H1 (cell line): ENCODE measurements around the gene RGS9. TPM values are rescaled to one million over a fixed set of nuclear protein-coding genes. Genes with fewer than 3 reads are reported as not detected.

ENCODE experiments used
- CTCF ChIA-PET: fragments of 300-600 bp; sonication (Branson Sonifier 250); formaldehyde crosslinking; loops from one replicate; lab custom pipeline; 2021; ENCODE audit not compliant: partially characterized antibody; lab: Charles Lee
- POLR2A ChIA-PET: fragments of 300-600 bp; sonication (Branson Sonifier 250); formaldehyde crosslinking; loops from one replicate; lab custom pipeline; 2021; ENCODE audit warnings: inconsistent platforms; ENCODE audit not compliant: partially characterized antibody; lab: Charles Lee
- DNase-seq, 2 experiments: peaks; one replicate each; pipeline versions ENCODE4 v3.0.0 to v3.0.0-alpha.2; 2010 to 2022; ENCODE audit warnings: low spot score in 2 of 2, low read depth in 1 of 2, mixed read lengths in 1 of 2
- FAIRE-seq: peaks from 2 replicates; lab custom pipeline; 2011; peaks lifted over from hg19 to GRCh38; lab: Jason Lieb, UNC
- H2AFZ ChIP-seq: 2 replicates; pipeline ENCODE4 v1.8.1; 2012; ENCODE audit warnings: low read length, inconsistent platforms
- H2AK5ac ChIP-seq: 2 replicates; pipeline ENCODE4 v1.6.1; 2013; ENCODE audit warnings: low read depth, low read length
- H2BK120ac ChIP-seq: replicated peaks from 2 replicates; pipeline ENCODE3; 2013; ENCODE audit warnings: low read depth, low read length, inconsistent platforms
- H2BK12ac ChIP-seq: 2 replicates; pipeline ENCODE4 v1.6.1; 2013; ENCODE audit warnings: low read depth, low read length
- H2BK15ac ChIP-seq: 2 replicates; pipeline ENCODE4 v1.6.1; 2013; ENCODE audit warnings: low read length
- H2BK20ac ChIP-seq: 2 replicates; pipeline ENCODE4 v1.6.1; 2013; ENCODE audit warnings: low read length
- H2BK5ac ChIP-seq: 2 replicates; pipeline ENCODE4 v1.6.1; 2013; ENCODE audit warnings: low read depth, low read length
- H3K14ac ChIP-seq: 2 replicates; pipeline ENCODE4 v1.6.1; 2013; ENCODE audit warnings: inconsistent platforms; ENCODE audit not compliant: insufficient read length
- H3K18ac ChIP-seq: 2 replicates; pipeline ENCODE4 v1.6.1; 2013; ENCODE audit warnings: low read length; ENCODE audit errors: extremely low read depth
- H3K23ac ChIP-seq: 2 replicates; pipeline ENCODE4 v1.6.1; 2013; ENCODE audit warnings: inconsistent platforms; ENCODE audit not compliant: insufficient read length
- H3K23me2 ChIP-seq: 2 replicates; pipeline ENCODE4 v1.6.1; 2013; ENCODE audit warnings: low read depth, low read length
- H3K27ac ChIP-seq: 2 replicates; pipeline ENCODE4 v1.6.1; 2011; ENCODE audit warnings: low read depth, low read length, inconsistent platforms
- H3K27me3 ChIP-seq, 4 experiments: replicated peaks in 1 of 4; 1 replicate in 1 of 4; 2 replicates in 3 of 4; pipeline versions ENCODE4 v1.6.1 to v1.8.1; 2011 to 2013; ENCODE audit warnings: low read length in 3 of 4, mild to moderate bottlenecking in 3 of 4, inconsistent platforms in 2 of 4, mixed read lengths in 2 of 4, moderate library complexity in 1 of 4; ENCODE audit not compliant: control insufficient read depth in 3 of 4, insufficient read depth in 3 of 4; ENCODE audit errors: extremely low read depth in 1 of 4
- H3K36me3 ChIP-seq, 4 experiments: 2 replicates each; pipeline versions ENCODE4 v1.6.1 to v1.8.1; 2011 to 2013; ENCODE audit warnings: mild to moderate bottlenecking in 4 of 4, low read length in 3 of 4, moderate library complexity in 2 of 4, control low read depth in 1 of 4, inconsistent platforms in 1 of 4; ENCODE audit not compliant: insufficient read depth in 4 of 4, control insufficient read depth in 2 of 4
- H3K4ac ChIP-seq: replicated peaks from 2 replicates; pipeline ENCODE3; 2013; ENCODE audit warnings: low read length, low read depth, mixed read lengths, inconsistent platforms; ENCODE audit not compliant: insufficient read length
- H3K4me1 ChIP-seq, 4 experiments: replicated peaks in 1 of 4; 1 replicate in 1 of 4; 2 replicates in 3 of 4; pipeline versions ENCODE4 v1.6.1 to v1.8.1; 2011 to 2013; ENCODE audit warnings: low read length in 3 of 4, inconsistent platforms in 2 of 4, mixed read lengths in 1 of 4; ENCODE audit not compliant: insufficient read depth in 4 of 4, control insufficient read depth in 3 of 4
- H3K4me2 ChIP-seq, 2 experiments: 2 replicates each; pipeline versions ENCODE4 v1.6.1 to v1.8.1; 2011 to 2013; ENCODE audit warnings: low read depth in 2 of 2, low read length in 2 of 2, control low read depth in 1 of 2, inconsistent platforms in 1 of 2, mild to moderate bottlenecking in 1 of 2; ENCODE audit not compliant: insufficient read depth in 1 of 2
- H3K4me3 ChIP-seq, 4 experiments: fragments of 200-600, 300-600 bp in 1 of 4; sonication (generic), shearing (Covaris generic), sonication (Bioruptor Twin) in 1 of 4; 2 replicates each; pipeline versions ENCODE4 v1.5.1 to v1.8.1; 2011 to 2016; ENCODE audit warnings: low read length in 4 of 4, low read depth in 3 of 4, control low read depth in 2 of 4, inconsistent platforms in 2 of 4, mild to moderate bottlenecking in 2 of 4, mixed read lengths in 1 of 4, moderate library complexity in 1 of 4; ENCODE audit not compliant: insufficient read depth in 2 of 4; ENCODE audit errors: extremely low read depth in 1 of 4
- H3K56ac ChIP-seq: replicated peaks from 2 replicates; pipeline ENCODE3; 2013; ENCODE audit warnings: low read depth, mild to moderate bottlenecking, mixed read lengths, low read length, inconsistent platforms; ENCODE audit not compliant: insufficient read length
- H3K79me1 ChIP-seq: 2 replicates; pipeline ENCODE4 v1.6.1; 2013; ENCODE audit warnings: low read depth, low read length, control low read depth
- H3K79me2 ChIP-seq, 2 experiments: 2 replicates each; pipeline versions ENCODE4 v1.6.1 to v1.8.1; 2012 to 2013; ENCODE audit warnings: low read length in 2 of 2, mild to moderate bottlenecking in 2 of 2, inconsistent platforms in 1 of 2; ENCODE audit not compliant: insufficient read depth in 2 of 2, control insufficient read depth in 1 of 2
- H3K9ac ChIP-seq, 4 experiments: replicated peaks in 1 of 4; 1 replicate in 1 of 4; 2 replicates in 3 of 4; pipeline versions ENCODE4 v1.6.1 to v1.8.1; 2011 to 2013; ENCODE audit warnings: low read depth in 3 of 4, low read length in 3 of 4, control low read depth in 2 of 4, mild to moderate bottlenecking in 2 of 4, moderate library complexity in 2 of 4, inconsistent platforms in 1 of 4; ENCODE audit errors: extremely low read depth in 1 of 4
- H3K9me3 ChIP-seq, 2 experiments: 2 replicates each; pipeline versions ENCODE4 v1.6.1 to v1.8.1; 2012 to 2013; ENCODE audit warnings: mild to moderate bottlenecking in 2 of 2, moderate library complexity in 2 of 2, control low read depth in 1 of 2, inconsistent platforms in 1 of 2, low read depth in 1 of 2, low read length in 1 of 2, mixed read lengths in 1 of 2; ENCODE audit not compliant: insufficient read depth in 2 of 2
- H4K20me1 ChIP-seq, 2 experiments: replicated peaks in 1 of 2; 2 replicates each; pipeline versions ENCODE3 to v1.8.1; 2011 to 2013; ENCODE audit warnings: inconsistent platforms in 2 of 2, low read length in 2 of 2, mild to moderate bottlenecking in 1 of 2; ENCODE audit not compliant: insufficient read depth in 2 of 2, control insufficient read depth in 1 of 2
- H4K5ac ChIP-seq: 2 replicates; pipeline ENCODE4 v1.6.1; 2013; ENCODE audit warnings: low read length, low read depth, mixed read lengths, inconsistent platforms; ENCODE audit not compliant: insufficient read length
- H4K8ac ChIP-seq: 2 replicates; pipeline ENCODE4 v1.8.0; 2013; ENCODE audit warnings: mild to moderate bottlenecking, moderate library complexity, low read length, inconsistent platforms; ENCODE audit not compliant: insufficient read depth; ENCODE audit errors: extremely low read depth
- H4K91ac ChIP-seq: replicated peaks from 2 replicates; pipeline ENCODE3; 2013; ENCODE audit warnings: low read length, mixed read lengths, inconsistent platforms; ENCODE audit not compliant: insufficient read length
- FOSL1 ChIP-seq: IDR thresholded peaks from 2 replicates; pipeline ENCODE4 v1.6.1; 2011; ENCODE audit warnings: mild to moderate bottlenecking, low read depth, low read length, moderate library complexity; ENCODE audit not compliant: insufficient read depth
- HDAC6 ChIP-seq: IDR thresholded peaks from one replicate; pipeline ENCODE4 v1.7.1; 2012; ENCODE audit warnings: low read depth, mild to moderate bottlenecking, inconsistent platforms, low read length, moderate library complexity
- MAX ChIP-seq: IDR thresholded peaks from 2 replicates; pipeline ENCODE4 v1.6.1; 2012; ENCODE audit warnings: inconsistent platforms
- RAD21 ChIP-seq, 2 experiments: IDR thresholded peaks in 1 of 2; conservative IDR thresholded peaks in 1 of 2; 2 replicates each; pipeline ENCODE4 v1.6.1; 2011; ENCODE audit warnings: low read depth in 2 of 2, low read length in 2 of 2, improper control_type of control experiment in 1 of 2, inconsistent platforms in 1 of 2, mild to moderate bottlenecking in 1 of 2, moderate library complexity in 1 of 2
- RXRA ChIP-seq: IDR thresholded peaks from 2 replicates; pipeline ENCODE4 v1.6.1; 2011; ENCODE audit warnings: low read depth, mild to moderate bottlenecking, low read length, moderate library complexity; ENCODE audit not compliant: insufficient read depth
- USF2 ChIP-seq: IDR thresholded peaks from 2 replicates; pipeline ENCODE4 v1.6.1; 2011; ENCODE audit warnings: low read length, improper control_type of control experiment
- WGBS, 2 experiments: shearing (Covaris generic) in 1 of 2; methylation state at CpG; one replicate each; pipeline versions ENCODE4 v1.1.6 to v1.1.7; 2013 to 2015; ENCODE audit warnings: low lambda C conversion rate in 2 of 2, mixed read lengths in 2 of 2, inconsistent platforms in 1 of 2, low coverage in 1 of 2, missing lambda C conversion rate in 1 of 2; ENCODE audit not compliant: insufficient replicate concordance in 2 of 2, insufficient coverage in 1 of 2, insufficient read length in 1 of 2; ENCODE audit errors: extremely low coverage in 1 of 2, missing lambda C conversion rate in 1 of 2; 5-methylcytosine and 5-hydroxymethylcytosine counted together
- polyA plus RNA-seq, 7 experiments: library from polyadenylated mRNA; depleted of rRNA in 3 of 7; stranded (reverse) in 5 of 7; unstranded in 2 of 7; fragments of >200 nt in 5 of 7; fragments of 200-250 nt in 2 of 7; gene quantifications; 1 replicate in 5 of 7; 2 replicates in 1 of 7; 4 replicates in 1 of 7; pipeline versions ENCODE4 v1.2.1 to v1.2.3, GENCODE V29; 2011 to 2013; ENCODE audit warnings: missing spikeins in 2 of 7, mixed read lengths in 2 of 7
- total RNA-seq: library from RNA; stranded (reverse); fragmentation: NEBNext Ultra II Directional; extraction: Animal tissue kit (Norgen Biotek cat#: 25700); gene quantifications from 2 replicates; pipeline ENCODE4 v1.2.1, GENCODE V29; 2021

The RGS9 gene
- total and polyA plus RNA-seq, 2 of the 8 experiments (the other 6 are each of a cell fraction or from before 2014, with no cell fraction given) = 8.9 to 20.5 TPM

- no peaks in the 10 kb centered on the region for H3K9me3 ChIP-seq
- POLR2A ChIA-PET = interaction anchor here (1.2 kb wide), 1 partner anchor 29 kb away, joined by 3 read pairs; no protein-coding TSS in a partner anchor
- no peak overlapping the region for H2BK15ac ChIP-seq
- DNase-seq = no peak
- no peaks in the 10 kb centered on the region; a peak in 1 of 8 replicates for H3K36me3 ChIP-seq
- H4K20me1 ChIP-seq = no peaks in the 10 kb centered on the region
- no peak overlapping the region for H3K9ac ChIP-seq
- no peak overlapping the region for H3K27ac ChIP-seq
- H3K27me3 ChIP-seq = no peaks in the 10 kb centered on the region
- no peak for FAIRE-seq
- H3K14ac ChIP-seq = no peak overlapping the region
- no peak overlapping the region for H3K4ac ChIP-seq
- WGBS, 2 experiments = 81% methylated on average over 3 of the region's 3 CpGs; no CpG with 5 or more reads in 1 of the 2 experiments
- H4K8ac ChIP-seq = no peak overlapping the region
- no peak overlapping the region for H3K18ac ChIP-seq
- no peaks in the 10 kb centered on the region for H3K79me2 ChIP-seq
- CTCF ChIA-PET = interaction anchor here (1.2 to 1.6 kb wide), 3 partner anchors 11 to 71 kb away, joined by 3 to 4 read pairs (median 3); no protein-coding TSS in a partner anchor
- no peak overlapping the region for H3K4me2 ChIP-seq
- H3K23me2 ChIP-seq = no peaks in the 10 kb centered on the region; the same call in 1 of the 2 replicates
- no peak overlapping the region for H2BK120ac ChIP-seq
- no peak overlapping the region for H3K4me3 ChIP-seq
- H3K79me1 ChIP-seq = no peaks in the 10 kb centered on the region
- H3K56ac ChIP-seq = no peak overlapping the region
- no peak overlapping the region for H2AK5ac ChIP-seq
- H2AFZ ChIP-seq = no peak overlapping the region
- no peak for TF ChIP-seq USF2
- TF ChIP-seq RXRA = no peak
- no peak for TF ChIP-seq MAX
- TF ChIP-seq FOSL1 = no peak
- TF ChIP-seq RAD21 (IDR thresholded peaks at IDR 0.05 in 1 of 2, conservative IDR thresholded peaks at IDR 0.05 in 1 of 2; ENCODE audit: low read depth in 2 of 2, low read length in 2 of 2) = no peak
- no peak for TF ChIP-seq HDAC6
- TF ChIP-seq, all 59 proteins: peak for 0
- no peak overlapping the region for H4K91ac ChIP-seq
- H4K5ac ChIP-seq = no peak overlapping the region
- no peak overlapping the region for H2BK5ac ChIP-seq
- H2BK12ac ChIP-seq = no peak overlapping the region
- no peak overlapping the region for H2BK20ac ChIP-seq
- H3K23ac ChIP-seq = no peak overlapping the region
- H3K4me1 ChIP-seq = peaks cover 0 to 4% (median 0%) of the 10 kb centered on the region in 4 experiments; a peak in 4 of 7 replicates
Observed at GRCh38 chr17:65169691-65170090, 32.5 kb downstream of the RGS9 start.
